Limb (tissue), 2 donors: Measurements from ENCODE around the gene MARCO.
"Not testable (repeated sequence)": the region's sequence is repeated elsewhere in the genome, so short reads cannot be mapped to it uniquely, and the experiment has no call there.

Experiments used
- DNase-seq, 2 donors: peaks; one replicate each; pipeline ENCODE4 v3.0.0-alpha.2; 2016; ENCODE audit errors: extremely low spot score in 2 of 2

The MARCO gene

DNA sequence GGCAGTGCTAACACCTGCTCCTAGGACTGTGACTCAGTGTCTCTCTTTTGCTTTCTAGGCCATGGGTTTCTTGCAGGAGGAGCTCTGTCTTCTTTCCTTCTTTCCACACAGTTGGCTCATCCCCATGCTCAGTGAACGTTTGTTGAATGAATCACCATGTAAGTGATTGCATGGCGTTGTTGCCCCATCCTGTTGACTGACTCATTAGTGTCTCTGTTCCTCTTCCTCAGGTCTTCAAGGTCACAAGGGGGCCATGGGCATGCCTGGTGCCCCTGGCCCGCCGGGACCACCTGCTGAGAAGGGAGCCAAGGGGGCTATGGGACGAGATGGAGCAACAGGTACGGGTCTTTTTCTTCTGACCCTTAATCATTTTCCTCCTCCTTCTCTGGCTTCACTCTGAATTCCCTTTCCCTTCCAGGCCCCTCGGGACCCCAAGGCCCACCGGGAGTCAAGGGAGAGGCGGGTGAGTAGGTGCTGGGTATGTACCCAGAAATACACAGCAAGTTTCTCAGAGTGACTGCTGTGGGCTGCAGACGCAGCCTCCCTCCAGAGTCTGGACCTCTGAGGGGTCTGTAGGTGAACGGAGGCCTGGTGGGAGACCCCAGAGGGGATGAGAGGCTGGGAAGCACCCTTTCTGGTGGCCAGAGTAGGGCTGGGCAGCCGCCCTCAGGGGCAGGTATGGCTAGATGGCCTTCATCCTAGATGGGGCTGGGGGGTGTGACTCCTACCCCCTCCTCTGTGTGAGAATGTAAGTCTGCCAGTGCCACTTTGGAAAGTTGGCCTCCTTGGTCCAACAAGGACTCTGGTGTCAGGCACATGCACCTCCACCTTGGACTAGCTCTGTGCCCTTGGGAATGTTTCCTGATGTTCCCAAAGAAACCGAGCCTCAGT is 32.4 kb downstream of the MARCO start:
- peak in 1 of 2 donors; percentile 22 for DNase-seq

DNA sequence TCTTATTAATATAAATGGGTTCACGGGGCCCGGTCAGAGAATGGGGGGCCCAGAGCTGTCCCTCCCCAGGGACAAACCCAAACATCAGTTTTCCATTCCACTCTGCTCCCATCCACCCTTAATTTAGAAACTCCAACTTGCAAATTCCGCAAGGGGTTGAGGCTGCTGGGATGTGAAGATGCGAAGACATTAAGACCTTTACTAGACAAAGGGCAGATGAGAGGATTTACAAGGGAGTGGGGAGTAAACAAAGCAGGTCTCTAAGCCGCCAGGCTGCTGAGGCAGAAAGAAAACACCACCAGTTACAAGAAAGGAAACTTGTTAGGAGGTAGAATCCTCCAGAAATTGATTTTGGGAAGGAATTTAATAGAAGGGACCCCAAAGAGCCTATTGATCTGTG is 33.1 kb downstream of the MARCO start:
- peak in 1 of 2 donors; percentile 2 for DNase-seq

DNA sequence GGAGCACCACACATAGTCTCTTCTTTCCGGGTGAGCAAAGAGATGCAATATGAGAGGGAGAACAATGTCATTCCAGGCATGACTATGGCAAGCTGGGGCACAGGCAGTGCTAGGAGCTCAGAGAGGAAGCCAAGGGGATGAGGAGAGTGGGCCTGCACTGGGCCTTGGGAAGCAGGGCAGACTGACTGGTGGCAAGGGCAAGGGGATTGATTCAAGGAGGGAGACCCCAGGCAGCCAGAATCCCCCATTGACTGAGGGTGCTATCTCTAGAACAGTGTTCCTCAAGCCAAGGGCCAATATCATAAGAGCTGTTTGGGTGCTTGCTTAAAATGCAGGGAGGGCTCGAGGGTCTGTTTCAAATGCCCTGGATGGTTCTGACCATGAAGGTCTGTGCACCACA is 36.1 kb downstream of the MARCO start:
- DNase-seq, result peak in 1 of 2 donors; percentile 4

DNA sequence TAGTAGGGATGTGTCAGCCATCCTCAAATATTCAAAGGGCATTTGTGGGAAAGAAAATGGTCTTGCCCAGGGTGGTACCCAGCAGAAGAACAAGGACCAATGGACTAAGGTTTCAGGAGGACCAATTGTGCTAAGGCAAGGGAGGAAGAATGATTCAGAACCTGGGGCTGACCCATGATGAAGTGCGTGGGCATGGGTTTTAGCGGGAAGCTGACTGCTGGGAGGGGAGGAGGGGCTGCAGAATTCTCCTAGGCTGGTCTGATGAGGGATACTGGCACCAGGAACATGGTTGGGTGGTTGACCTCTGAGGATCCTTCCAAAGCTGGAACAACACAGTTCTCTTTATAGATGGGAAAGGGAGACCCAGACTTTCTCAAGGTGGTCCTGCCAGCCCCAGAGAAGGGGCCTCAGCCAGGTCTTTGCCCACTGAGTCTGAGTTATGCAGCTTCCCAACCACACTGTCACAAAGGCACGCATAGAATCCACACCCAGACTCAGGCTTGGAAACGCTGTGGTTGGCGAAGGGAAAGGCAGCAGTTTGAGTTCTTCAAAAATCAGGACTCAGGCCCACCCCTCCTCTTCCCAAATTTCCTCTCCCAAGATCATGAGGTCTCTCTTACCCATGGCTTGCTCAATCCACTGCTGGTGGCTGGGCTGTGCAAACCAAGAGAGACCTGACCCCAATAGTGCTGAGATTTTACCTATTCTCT is 37.3 kb downstream of the MARCO start:
- peak in 1 of 2 donors; percentile 6 for DNase-seq

DNA sequence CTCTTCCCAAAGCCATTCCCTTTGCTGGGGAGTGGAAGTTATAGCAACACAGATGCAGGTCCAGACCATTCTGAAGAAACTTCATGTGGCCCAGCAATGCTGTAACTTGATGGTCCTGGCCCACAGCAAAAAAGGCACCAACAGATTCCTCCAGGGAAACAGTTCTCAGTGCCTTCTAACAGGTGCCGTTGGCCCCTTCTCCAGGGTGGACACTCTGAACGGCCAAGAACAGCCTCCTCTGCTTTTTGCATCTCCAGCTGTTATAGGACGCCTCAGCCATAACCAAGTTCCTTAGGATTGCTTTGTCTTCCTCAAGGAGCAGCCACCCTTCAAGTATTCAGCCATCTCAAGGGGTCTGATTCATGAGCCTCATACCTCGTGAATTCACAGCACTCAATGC is 38.0 kb downstream of the MARCO start:
- DNase-seq, result peak in 1 of 2 donors; percentile 3

DNA sequence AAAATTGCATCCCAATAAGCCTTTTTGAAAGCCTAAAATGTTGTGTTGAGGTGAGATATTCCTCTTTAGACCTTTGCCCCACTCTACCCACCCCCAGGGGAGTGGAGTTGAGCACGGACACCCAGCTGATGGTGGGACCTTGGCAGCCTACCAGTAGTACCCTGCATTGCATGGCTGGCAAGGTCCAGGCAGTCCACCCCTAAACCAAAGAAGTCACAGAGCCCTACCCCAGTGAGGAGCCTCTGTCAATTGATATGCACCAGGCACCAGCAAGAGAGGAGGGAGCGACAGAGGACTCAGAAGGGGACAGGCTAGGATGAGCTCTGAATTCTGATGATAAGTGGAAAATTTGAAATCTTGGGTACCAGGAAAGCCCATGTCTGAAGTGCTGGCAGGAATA is 38.6 kb downstream of the MARCO start:
- peak in 1 of 2 donors; percentile 17 for DNase-seq

DNA sequence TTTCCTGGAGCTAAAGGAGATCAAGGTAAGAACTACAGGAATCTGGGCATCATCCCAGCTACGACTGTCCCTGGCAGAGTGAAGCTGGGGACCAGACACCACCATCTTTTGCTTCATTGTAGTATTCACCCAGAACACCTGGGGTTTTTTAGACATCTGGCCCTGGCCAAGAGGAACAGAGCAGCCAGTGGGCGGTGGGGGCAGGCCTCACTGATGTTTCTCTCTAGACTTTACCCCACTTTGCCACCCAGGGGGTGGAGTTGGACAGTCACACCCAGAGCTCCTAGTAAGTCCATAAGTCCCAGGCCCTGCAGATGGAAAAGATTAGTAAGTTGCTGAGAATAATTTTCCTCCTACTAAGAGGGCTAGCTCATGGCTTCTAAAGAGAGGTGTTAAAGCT is 39.6 kb downstream of the MARCO start:
- DNase-seq, result peak in 1 of 2 donors; percentile 16

DNA sequence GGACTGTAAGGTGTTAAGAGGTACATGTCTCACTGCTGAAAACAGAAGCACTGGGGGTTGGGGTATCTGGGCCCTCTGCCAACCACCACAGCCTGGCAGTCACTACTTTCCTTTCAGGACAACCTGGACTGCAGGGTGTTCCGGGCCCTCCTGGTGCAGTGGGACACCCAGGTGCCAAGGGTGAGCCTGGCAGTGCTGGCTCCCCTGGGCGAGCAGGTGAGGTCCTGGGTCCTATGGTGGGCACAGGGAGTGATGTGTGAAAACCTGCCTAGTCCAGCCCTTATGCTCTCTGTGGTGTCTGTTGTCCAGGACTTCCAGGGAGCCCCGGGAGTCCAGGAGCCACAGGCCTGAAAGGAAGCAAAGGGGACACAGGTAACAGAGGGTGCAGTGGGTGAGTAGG is 40.0 kb downstream of the MARCO start:
- DNase-seq, result peak in 1 of 2 donors; percentile 25

DNA sequence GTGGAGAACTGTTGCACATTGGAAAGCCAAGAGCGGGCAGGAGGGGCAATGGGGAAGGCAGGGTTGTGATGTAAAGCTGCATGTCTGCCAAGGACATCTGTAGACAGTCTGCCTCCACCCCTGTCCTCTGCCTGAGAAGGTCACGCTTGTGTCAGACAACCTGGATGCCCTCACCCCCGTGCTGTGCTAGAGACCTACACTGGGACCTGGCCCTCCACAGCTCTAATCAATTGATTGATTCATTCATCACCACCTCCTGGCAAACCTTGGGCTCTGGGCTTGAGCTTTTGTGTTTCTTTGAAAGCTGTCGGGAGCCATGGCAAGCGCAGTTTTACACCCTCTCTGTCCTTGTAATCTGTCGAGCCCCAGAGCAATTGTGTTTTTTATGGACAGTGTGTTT is 41.1 kb downstream of the MARCO start:
- DNase-seq, result no peak

DNA sequence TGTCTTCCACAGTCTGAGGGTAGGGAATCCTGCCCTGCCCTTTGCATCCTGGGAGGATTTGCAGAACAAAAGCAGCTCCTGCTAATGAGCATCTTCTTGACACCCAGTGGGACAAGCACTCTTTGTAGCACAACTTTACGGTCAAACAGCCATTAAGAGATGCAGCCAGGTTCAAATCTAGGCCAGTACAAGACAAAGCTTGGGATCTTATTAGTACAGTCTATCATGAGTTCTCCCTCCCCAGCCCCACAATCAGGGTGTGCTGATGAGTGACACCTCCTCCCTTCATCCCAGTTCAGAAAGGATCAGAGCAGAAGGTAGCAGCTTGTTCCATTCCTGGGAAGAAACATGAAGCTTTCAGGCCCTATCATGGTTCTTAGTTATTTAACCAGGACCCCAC is 41.9 kb downstream of the MARCO start:
- DNase-seq, result no peak

DNA sequence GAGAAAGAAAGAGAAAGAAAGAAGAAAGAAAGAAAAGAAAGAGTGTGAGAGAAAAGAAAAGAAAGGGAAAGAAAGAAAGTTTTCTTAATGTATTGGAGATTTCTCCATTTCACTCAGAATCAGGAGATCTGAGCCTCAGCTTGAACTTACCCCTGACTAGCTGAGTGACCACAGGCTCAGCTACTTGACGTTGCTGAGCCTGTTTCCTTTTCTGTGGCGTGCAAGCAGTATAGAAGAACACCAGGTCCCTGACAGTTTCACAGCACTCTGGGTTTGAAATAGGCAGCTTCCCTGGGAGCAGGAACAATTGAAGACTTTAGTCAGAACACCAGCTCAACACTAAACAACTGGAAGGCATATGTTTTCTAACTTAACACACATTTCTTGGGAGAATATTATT is 44.7 kb downstream of the MARCO start:
- DNase-seq, result peak in 1 of 2 donors; percentile 2

DNA sequence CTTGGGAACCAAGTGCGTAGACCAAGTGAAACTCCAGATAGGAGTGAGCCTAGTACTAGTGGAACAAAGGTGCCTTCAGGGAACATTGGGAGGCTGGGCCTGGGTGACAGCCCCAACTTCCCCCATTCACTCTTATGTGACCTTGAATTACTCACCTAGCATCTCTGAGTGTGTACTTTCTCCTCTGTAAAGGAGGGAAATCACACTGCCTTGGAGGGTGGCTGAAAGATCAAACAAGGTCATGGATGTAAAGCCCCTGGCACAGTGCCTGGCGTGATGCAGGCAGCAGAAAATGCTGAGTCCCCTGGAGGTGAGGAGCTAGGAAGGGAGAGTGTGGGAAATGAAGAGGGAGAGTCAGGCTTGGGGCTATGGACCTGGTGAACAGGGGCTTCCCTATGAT is 45.9 kb downstream of the MARCO start:
- peak in 1 of 2 donors; percentile 8 for DNase-seq

DNA sequence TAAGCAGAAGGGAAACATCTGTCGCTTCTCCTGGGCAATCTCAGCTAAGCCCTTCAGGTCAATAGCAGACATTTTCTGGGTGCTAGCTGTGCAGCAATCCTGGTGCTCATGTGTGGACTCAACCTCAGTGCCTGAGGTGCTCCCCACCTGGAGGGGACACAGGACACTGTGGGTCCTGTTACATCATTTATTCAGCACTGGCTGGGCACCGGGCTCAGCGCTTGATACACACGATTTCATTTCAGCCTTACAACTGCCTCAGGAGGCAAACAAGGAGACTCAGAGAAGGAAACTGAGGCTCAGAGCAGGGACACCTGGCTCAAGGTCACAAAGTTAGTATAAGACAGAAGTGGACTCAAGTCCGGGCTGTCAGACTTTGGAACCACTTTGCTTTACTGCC is 46.7 kb downstream of the MARCO start:
- DNase-seq, result peak in 1 of 2 donors; percentile 1

DNA sequence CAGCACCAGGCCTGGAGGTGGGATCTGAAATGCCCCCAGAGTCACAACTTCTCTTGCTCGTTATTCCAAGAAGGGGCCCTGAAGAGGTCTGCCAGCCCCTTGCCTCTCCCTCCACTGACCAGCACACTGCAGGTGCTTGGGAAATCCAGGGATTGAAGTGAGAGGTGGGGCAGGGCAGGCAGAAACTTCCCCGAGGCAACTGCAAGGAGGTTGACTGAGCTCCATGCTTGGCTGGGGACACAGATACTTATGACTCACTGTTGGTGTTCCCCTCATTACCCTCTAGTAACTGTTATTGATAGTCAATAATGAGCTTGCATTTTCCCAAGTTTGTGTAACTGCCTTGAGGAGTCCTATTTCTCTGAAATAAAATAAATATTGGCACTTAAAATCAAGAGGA is 47.5 kb downstream of the MARCO start:
- DNase-seq, result no peak

DNA sequence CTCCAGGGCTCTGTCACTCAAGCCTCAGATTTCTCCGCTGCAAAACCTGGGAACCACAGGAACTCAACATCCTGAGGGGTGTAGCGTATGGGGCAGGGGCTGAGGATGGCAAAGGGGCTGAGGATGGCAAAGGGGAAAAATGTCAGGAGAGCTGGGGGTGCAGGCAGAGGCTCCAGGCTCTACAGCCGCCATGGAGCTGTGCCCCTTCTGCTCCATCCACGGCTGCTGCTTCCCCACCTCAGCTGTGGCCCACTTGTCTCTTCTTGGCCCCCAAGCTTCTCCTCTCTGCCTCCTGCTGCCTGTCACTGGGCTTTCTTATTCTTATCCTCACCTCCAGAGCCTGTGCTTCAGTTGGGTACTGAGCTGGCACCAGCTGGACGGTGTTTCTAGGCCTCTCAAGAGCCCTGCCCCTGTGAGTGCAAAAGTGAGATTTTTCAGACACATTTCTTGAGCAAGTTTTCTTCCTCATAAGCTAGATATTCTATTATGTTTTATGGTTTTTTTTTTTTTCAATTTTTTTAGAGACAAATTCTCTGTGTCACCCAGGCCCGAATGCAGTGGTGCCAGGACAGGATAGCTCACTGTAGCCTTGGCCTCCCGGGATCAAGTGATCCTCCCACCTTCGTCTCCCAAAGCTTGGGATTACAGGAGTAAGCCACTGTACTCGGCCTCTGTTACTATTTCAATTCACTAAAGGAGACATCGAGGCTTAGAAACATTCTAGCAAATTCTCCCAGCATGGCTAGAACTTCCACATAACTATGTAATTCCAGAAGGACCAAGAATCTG is 49.0 kb downstream of the MARCO start:
- no peak for DNase-seq

DNA sequence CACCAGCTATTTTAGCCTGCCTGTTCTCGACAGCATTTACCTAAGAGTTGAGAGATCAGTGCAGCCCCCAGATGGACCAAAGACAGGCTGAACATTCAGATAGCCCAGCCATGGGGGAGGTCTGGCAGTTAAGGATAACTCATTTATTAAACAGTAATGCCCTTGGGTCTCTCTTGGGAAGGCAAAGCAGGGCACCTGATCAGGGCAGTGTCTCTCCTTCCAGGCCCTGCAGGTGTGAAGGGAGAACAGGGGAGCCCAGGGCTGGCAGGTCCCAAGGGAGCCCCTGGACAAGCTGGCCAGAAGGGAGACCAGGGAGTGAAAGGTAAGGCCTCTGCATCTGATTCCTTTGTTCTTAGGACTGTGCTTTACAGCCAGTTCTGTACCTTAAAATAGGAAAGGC is 49.6 kb downstream of the MARCO start:
- DNase-seq, result no peak

DNA sequence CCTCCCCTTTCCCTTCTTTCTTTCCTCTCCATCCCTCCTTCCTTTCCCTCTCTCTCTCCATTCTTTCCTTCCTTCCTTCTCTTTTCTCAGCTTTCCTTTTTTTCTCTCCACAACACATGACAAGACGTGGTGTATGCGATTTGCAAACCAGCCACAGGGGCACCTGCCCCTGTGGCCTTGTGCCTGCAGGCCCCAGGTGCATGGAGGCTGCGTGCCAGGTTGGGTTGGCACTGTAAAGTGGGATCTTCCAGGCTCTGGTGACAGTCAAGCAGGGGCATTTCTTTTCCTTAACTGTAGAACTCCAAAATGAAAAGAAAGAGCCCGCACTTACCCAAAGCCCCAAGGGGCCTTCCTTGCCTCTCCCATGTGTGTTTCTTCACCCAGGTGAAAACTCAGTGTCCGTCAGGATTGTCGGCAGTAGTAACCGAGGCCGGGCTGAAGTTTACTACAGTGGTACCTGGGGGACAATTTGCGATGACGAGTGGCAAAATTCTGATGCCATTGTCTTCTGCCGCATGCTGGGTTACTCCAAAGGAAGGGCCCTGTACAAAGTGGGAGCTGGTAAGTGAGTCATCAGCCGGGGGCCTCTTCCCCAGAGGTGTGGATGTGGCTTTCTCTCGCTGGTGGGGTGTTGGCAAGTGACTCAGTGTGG is 50.9 kb downstream of the MARCO start:
- DNase-seq, result no peak

DNA sequence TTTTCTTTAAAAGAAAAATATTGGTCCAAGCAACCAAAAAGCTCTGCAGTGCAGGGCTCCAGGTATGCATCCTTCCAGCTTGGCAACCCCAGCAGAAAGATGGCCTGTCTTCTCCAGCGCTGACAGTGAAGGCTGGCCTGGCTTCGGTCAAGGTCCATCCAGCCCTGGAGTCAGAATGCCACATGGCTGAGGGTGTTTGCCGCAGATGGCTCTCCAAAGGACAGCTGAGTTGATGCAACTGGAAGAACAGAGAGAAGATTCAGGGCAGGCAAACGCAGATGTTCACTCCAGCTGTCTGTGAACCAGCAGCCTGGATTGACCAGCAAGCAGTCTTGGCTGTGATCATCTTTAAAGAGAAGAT is 51.4 kb downstream of the MARCO start:
- DNase-seq, result no peak

DNA sequence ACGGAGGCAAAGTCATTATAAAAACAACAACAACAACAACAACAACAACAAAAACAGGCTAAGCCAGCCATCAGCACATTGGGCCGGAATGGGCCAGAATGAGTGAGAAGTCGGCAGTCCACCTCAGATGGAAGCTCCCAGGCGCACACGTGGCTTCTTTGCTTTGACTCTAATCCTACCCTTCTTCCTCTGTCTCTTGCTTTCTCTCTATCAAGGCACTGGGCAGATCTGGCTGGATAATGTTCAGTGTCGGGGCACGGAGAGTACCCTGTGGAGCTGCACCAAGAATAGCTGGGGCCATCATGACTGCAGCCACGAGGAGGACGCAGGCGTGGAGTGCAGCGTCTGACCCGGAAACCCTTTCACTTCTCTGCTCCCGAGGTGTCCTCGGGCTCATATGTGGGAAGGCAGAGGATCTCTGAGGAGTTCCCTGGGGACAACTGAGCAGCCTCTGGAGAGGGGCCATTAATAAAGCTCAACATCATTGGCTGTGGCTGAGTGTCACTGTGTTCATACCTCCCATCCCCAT is 52.2 kb downstream of the MARCO start:
- DNase-seq, result no peak

DNA sequence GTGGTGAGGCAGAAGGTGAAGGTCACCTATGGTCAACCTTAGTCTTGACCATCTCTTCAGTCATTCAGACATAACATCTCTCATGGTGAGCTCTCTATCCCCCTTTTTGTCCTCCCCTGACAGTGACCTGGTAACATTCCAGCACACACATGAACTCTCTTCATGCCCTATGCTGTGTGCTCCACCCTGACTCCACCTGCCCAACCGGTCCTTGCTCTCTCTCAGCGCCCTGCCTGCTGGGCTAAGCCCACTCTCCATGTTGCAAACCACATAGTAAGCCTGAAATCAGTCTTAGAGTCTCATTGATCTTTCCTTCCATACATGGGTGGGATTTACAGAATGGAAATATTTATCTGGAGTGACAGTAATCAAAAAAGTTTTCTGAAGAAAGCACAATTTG is 52.8 kb downstream of the MARCO start:
- no peak for DNase-seq

DNA sequence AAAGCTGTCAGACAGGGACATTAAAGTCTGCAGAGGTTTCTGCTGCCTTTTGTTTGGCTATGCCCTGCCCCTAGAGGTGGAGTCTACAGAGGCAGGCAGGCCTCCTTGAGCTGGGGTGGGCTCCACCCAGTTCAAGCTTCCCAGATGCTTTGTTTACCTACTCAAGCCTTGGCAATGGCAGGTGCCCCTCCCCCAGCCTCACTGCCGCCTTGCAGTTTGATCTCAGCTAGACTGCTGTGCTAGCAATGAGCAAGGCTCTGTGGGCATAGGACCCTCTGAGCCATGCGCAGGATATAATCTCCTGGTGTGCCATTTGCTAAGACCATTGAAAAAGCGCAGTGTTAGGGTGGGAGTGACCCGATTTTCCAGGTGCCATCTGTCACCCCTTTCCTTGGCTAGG is 61.9 kb downstream of the MARCO start:
- DNase-seq, result not testable (repeated sequence)
